Prostate gland (tissue), 2 donors: ENCODE measurements around the gene DLEC1.

Experiments used
- POLR2A ChIP-seq: fragments of 450-650 bp; IDR thresholded peaks from one replicate; pipeline ENCODE4 v1.6.1; 2016; ENCODE audit warnings: antibody characterized with exemption, mild to moderate bottlenecking
- TF ChIP-seq, protein P1 (sequence below), 4 experiments: fragments of 200-600 bp in 2 of 4; fragments of 450-650 bp in 2 of 4; sonication (generic) in 2 of 4; IDR thresholded peaks; 1 replicate in 3 of 4; 2 replicates in 1 of 4; pipeline ENCODE4 v1.5.1; 2016 to 2019; ENCODE audit warnings: antibody characterized with exemption in 4 of 4, mild to moderate bottlenecking in 2 of 4, moderate library complexity in 2 of 4

DNA sequence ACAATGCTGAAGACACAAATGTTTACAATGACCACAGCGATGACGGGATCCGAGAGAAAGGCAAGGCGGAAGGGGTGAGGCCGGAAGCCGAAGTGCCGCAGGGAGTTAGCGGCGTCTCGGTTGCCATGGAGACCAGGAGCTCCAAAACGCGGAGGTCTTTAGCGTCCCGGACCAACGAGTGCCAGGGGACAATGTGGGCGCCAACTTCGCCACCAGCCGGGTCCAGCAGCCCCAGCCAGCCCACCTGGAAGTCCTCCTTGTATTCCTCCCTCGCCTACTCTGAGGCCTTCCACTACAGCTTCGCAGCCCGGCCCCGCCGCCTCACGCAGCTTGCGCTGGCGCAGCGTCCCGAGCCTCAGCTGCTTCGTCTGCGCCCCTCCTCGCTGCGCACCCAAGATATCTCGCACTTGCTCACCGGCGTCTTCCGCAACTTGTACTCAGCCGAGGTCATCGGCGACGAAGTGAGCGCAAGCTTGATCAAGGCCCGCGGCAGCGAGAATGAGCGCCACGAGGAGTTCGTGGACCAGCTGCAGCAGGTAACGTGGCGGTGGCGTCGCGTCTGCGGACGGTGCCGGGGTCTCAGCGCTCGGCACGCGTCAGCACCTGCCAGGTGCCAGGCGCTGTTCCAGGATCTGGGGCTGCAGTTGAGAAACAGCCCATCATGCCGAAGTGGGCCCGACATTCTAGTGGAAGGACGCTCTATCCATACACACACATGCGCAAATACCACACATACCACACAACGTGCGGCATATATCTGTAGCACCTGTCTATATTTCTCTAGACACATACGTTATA lies at the start of gene DLEC1:
- TF ChIP-seq, protein P1, sequence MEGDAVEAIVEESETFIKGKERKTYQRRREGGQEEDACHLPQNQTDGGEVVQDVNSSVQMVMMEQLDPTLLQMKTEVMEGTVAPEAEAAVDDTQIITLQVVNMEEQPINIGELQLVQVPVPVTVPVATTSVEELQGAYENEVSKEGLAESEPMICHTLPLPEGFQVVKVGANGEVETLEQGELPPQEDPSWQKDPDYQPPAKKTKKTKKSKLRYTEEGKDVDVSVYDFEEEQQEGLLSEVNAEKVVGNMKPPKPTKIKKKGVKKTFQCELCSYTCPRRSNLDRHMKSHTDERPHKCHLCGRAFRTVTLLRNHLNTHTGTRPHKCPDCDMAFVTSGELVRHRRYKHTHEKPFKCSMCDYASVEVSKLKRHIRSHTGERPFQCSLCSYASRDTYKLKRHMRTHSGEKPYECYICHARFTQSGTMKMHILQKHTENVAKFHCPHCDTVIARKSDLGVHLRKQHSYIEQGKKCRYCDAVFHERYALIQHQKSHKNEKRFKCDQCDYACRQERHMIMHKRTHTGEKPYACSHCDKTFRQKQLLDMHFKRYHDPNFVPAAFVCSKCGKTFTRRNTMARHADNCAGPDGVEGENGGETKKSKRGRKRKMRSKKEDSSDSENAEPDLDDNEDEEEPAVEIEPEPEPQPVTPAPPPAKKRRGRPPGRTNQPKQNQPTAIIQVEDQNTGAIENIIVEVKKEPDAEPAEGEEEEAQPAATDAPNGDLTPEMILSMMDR (IDR thresholded peaks at IDR 0.05): no peak
- no peak for TF ChIP-seq POLR2A
